Kidney glomerular epithelial cell (primary cell): ENCODE results near the gene ZMIZ1.

Experiments
- DNase-seq: peaks from one replicate; lab custom pipeline; 2025; lab: John Stamatoyannopoulos, UW

ZMIZ1 gene

DNA sequence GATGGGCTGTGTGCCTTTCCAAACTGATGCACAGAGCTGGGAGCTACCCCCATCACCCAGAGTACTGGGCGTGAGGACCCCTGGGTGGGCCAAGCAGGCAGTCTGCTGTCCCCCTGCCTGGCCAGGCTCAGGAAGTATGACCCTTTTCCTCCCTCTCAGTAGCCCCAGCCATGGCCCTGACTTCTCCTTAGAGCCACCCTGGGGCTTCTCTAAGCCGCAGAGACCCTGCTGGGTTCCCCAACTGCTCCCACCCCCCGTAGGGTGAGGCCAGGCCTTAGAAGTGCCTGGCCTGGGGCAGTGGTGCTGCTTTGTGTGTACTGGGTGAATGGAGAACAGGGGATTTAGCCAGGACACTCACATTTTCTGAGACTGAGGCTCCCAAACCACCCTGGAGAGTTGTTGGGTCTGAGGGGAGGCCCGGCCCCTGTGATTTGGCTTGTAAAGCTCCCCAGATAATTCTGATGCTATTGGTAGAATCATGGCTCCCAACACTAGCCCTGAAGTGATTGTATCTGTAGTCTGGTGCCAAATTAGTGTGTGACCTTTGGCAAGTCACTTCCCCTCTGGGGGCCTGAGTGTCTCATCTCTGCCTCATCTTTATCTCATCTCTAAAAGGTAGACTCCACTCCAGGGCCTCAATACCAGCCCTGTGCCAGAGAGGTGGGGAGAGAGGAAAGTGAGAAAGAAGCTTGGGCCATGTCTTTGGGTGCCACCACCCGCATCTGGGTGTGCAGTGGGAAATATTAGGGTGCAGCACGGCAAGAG is 178.8 kb downstream of the ZMIZ1 start:
- DNase-seq, result no peak

DNA sequence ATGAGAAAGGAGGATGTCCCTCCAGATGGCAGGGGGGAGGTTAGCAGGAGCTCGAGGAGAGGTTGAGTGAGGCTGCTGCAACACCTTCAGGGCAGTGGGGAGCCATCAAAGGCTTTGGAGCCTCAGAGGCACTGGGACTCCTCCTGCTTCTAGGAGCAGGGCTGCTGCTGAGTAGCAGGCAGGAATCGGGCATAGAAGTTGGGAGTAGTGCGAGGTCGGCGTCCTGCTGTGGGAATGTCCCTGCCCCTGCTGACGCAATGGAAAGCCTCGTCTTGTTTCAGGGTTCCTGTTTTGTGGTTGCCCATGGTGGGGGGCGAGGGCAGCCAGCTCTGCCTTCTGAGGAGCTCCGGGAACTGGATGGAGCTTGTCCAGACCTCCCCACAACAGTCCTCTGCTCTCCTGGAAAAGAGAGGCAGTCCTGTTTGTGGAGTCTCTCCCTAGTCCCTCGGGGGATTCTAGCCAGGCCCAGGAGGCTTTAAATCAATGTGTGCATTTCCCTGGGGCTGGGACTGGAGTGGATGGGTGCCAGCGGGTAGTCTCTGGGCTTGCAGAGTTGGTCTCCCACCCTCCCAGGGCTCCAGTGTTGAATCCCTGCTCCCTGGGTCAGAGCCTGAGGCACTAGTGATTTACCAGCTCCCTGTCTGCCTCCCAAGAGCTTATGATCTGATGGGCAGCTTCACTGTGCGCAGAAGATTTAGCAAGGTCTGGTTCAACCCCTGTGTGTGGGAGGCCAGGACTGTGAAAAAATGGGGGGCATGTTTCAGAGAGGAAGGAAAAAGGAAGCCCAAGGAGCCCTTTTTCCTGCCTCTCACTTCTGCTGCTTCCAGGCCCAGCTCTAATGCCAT is 179.8 kb downstream of the ZMIZ1 start:
- DNase-seq, result no peak

DNA sequence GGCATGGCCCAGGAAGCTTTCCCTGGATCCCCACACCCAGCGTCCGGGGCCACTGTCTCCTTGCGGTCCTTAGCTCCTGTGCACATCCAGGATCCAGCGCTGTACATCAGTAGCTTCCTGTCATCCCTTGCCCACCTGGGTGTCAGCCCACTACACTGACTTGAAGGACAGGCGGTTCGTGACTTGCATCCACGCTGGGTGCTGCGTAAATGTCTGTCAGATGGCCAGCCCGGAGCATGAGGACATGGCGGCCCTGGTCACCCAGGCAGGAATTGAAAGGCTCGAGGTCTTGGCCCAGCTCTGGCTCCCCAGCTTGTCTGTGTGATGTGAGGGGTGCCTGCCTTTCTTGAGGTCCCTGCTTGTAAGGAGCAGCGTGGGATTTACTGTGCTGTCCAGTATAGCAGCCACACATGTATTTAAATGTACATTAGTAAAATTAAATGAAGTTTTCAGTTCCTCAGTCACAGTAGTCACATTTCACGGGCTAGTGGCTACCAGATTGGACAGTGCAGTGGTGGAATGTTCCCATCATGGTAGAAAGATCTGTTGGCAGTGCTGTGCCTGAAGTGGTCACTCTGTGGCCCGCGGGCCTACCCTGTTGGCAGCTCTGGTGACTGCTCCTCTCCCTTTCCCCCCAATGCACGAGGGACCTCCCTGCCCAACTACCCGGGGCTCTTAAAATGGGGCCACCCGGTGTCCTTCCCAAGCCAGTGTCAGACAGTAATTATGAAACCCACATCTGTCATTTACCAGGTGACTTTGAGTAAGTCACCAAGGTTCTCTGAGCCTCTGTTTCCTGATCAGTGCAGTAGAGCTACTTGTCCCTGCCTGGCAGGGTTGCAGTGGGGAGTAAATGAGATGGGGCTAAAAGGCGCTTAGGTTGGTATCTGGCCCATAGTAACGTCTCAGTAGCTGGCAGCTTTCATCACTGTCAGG is 180.7 kb downstream of the ZMIZ1 start:
- DNase-seq, result no peak

DNA sequence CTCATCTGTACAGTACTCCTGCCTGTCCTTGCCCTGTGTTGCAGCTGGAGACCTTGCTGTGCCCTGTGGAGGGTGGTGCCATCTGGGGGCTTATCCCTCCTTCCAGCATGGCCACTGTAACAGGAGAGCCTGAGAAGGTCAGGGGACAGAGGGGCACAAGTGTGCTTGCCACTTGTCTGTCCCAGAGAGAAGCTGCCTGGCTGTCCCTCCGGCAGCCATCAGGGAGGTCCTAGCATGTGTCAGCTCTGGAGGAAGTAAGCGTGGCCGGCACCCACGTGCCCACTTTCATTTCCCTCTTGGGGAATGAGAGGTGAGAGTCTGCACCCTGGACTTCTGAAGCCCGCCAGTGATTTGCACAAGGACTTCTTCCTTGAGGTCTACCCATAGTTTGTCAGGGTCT is 181.5 kb downstream of the ZMIZ1 start:
- DNase-seq, result no peak

DNA sequence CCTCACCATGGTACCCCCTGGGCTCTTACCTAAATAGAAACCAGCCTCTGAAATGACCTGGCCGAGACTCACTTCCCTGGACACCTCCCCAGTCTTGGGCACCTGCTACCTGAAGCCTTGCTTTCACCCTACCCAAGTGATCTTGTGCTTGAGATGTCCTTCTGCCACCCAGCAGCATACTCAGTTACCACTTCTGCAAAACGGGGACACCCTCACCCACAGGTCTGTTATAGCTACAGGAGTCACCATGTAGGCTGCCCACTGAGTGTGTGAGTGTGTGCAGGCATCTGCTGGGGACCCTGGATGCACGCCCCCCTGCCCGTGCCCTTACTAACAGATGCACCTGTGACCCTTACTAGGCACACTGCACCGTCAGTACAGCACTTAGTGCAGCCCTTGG is 183.7 kb downstream of the ZMIZ1 start:
- no peak for DNase-seq

DNA sequence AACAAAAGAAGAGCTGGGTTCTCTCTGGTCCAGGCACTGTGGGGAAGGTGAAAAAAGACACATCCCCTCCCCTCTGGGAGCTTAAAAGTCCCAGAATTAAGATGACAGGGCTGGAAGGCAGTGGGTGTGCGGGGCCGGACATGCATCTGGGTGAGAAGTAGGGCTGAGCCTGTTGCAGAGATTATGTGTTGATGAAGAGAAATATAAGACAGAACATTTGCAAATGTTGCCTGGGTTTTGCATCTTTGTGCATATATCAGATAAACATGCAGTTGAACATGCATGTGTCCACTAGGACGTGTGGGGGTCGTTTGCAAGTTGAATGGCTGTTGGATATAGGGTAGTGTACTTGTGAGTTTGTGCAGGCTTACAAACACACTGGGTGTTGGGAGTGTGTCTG is 184.2 kb downstream of the ZMIZ1 start:
- no peak for DNase-seq

DNA sequence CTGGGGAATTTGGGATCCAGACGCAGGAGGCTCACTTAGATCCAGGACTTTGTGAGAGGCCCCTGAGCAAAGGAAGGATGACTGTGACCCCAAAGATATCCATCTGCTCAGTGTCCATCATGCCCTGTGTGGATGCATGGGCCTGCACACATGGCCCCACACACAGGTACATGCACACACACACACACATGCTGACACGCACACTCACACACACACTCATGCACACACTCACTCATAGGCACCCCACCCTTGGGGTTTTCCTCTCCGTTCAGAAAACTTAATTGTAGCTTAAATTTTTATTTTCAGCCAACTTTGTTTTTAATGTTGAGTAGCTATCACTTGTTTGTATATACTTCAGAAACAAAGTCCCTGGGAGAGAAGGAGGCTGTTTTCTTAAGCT is 184.9 kb downstream of the ZMIZ1 start:
- DNase-seq, result no peak

DNA sequence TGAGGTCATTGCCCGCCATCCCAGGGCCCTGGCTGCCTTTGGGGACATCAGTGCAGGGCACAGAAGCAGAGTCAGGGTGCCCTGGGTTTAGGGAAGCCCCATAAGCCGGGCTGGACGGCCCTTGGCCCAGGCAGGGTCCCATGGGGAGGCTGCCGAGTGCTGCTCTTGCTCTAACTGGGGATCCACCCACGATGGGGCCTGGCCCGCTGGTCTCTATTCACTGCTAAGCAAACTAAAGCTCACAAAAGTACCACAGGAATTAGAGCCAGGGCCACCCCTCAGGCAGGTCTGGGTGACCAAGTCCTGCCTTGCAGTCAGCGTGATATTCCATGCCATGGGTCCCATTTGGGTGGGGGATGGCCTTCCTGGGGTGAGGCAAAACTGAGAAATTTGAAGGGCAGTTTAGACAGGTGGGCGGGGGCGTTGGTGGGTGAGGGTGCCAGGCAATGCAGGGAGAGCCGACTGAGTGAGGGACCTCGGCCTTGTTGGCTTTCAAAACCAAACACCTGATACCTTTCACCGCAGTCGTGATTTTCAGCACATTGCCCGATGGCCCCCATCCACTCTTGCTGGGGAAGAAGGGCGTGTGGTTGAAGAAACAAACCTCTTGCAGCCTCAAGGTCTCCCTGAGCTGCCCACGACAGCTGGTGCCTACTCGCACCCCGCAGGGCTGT is 185.7 kb downstream of the ZMIZ1 start:
- DNase-seq, result no peak

DNA sequence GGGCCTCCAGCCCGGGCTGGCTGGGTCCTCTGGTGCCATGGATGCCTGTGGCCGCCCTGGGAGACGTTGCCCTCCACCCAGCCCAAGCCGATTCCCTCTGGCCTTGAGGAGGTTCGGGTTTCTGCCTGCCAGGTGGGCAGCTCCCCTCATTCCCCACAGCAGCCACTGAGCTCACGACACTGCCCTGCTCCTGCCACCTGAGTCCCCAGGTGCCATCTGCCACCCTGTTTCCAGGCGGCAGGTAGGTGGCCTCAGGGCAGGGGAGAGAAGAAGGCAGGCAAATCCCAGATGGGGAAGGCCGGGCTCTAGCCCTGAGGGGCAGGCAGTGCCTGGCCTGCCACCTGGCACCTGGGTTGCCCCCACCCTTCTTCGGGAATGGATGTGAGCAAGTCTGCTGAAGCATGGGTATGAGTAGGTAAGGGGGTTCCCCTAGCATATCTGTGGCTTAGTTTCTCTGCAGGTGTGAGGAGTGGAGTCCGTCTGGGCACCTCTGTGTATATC is 186.3 kb downstream of the ZMIZ1 start:
- DNase-seq, result no peak

DNA sequence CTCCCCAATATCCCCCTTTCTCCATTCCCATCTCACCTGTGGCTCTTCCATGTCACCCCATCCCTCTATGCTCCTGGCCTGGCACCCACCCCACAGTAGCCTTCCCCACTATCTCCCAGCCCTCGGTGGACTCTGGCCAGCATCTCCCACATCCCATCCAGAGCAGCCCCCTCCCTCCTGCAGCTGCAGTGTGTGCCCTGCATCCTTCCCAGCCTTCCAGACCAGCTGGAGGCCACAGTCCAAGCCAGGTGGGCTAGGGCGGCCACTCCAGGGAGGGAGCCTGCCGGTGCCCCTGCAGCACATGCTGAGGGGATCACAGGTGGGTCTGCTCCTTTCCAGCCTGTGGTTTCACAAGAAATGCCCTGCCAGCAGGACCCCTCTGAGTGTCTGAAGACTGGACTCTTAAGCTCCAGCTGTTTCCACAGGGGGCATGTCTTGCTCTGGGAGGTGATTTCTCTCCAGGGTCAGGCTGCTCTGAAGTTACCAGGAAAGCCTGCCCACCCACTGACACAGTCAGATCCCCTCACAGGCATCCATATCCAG is 187.6 kb downstream of the ZMIZ1 start:
- DNase-seq, result no peak

DNA sequence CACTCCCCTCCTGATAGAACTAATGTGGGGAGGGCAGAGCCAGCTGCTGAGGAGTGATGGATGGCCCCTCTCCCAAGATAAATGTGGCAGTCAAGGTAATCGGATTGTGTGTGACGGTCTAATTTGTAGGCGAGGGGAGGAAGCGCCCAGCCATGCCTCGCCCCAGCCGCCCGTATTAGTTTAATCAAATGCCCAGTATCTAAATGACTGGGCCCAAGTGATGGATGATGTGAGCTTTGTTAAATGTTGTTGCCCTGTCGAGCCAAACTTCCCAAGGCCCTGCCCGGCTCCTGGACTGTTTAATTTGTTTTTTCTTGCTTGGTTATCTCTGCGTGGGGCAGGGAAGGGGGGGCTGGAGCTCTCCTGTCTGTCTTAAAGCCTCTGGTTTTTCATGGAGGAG is 190.1 kb downstream of the ZMIZ1 start:
- DNase-seq, result no peak

DNA sequence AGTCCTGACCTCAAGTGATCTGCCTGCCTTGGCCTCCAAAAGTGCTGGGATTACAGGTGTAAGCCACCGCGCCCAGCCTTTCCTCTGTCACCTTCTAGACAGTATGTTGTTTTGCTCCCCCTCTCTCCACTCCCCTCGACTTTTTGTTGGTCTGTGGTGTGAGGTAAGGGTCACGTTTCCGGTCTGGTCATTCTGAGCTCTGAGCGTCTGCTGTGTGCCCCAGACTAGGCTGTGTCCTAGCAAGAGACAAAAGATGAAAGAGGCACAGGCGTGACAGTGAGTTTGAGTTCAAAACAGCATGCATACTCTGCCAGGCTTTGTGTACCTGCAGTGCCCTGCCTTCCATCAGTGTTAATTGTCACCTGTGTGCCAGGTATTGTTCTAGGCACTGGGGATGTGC is 191.1 kb downstream of the ZMIZ1 start:
- no peak for DNase-seq

DNA sequence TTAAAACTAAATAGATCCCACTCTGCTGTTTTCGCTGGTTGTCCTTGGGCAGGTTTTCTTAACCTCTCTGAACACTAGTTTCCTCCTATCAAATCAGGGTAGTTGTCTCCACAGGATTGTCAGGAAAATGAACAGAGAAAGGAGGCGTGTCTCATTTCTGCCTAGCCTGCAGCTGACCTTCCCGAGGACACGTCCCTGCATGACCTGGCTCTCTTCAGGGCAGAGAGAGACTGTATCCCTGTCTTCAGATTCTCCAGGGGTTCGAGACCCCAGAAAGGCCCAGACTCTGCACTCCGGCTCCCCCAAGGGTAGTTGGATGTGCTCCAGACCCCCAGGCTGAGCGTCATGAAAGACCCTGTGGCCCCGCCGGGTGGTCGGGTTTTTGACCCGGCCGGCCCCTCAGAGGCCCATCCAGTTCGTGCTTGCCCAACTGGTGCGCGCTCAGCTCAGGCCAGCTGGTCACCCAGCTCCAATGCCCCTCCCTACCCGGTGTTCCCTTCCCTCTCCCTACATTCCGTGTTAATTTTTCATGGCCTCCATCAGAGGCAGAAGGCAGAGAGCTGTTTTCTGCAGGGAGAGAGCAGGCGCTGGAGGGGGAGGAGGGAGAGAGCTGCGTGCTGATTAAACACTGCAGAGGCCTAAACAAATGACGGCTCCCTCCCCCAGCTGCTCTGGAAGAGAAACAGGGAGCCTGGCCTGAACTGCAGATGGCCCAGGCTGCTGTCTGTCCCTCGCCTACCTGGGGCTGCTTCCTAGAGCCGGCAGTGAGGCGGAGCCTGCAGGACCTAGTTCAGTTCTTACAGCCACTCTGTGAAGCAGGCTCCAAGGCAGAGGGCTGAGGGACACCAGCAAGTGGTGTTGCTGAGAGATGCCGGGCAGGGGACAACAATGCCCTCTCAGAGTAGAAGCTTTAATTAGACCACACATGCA is 192.3 kb downstream of the ZMIZ1 start:
- DNase-seq, result no peak

DNA sequence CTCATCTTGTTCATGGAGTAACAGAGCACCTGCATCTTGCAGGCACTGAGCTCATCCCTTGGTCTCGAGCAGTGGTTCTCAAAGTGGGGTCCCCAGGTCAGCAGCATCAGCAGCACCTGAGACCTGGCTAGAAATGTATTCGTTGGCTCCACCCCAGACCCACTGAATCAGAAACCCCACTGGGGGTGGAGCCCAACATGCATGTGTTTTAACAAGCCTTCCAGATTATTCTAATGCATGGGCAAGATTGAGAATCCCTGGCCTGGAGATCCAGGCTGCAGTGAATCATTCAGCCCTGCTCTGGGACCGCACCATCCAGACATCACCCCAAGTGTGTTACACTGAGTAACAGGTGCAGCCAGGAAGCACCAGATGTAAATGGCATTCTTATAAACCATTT is 193.4 kb downstream of the ZMIZ1 start:
- no peak for DNase-seq

DNA sequence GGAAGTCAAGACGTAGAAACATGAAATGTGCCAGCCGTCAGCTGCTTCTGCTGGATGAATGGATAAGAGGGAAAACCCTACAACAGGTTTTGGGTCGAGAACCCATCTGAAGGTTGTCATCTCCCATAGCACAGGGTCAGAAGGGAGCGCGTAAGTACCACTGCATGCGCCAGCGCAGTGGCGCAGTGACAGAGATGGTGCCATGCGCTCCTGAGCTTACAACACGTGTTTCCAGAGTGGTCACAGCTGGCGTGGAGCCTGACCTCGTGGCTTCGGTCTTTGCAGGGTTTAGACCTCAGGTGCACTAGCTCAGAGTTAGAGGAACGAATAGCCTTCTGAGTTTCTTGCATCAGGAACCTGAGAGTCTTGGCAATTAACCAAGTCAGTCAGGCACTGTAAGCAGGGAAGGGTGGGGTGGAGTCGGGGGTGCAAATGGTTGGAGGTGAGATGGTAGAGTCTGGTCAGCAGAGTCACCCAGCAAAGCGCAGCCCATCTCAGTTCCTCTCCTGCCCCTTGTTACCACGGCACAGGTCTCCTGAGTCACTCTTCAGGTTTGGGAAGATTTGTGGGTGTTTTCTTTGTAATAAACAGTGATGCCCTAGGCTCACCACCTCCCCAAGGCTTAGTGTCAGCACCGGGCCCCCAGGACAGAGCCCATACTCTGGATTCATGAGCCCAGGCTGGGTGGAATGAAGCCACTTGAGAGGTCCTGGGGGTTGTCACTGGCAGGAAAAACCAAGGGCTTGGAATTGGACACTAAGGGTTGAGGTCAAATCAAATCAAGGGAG is 194.4 kb downstream of the ZMIZ1 start:
- DNase-seq, result no peak

DNA sequence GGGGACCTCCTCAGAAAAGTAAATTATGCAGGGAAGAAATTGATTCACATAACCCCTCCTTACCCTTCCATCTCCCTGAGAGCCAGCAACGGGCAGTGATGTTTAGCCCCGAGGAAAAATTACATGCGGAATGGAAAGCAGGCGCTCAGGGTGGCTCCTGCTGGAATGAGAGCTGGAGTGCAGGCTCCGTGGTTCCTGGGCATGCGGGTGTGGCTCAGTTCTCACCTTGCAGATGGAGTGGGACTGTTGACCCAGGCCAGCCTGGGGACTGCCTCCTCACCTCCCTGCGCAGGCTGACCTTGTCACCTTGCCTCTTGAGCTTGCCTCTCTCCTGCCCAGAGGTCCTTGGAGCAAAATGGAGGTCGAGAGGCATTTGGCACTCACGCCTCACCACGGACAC is 195.2 kb downstream of the ZMIZ1 start:
- no peak for DNase-seq

DNA sequence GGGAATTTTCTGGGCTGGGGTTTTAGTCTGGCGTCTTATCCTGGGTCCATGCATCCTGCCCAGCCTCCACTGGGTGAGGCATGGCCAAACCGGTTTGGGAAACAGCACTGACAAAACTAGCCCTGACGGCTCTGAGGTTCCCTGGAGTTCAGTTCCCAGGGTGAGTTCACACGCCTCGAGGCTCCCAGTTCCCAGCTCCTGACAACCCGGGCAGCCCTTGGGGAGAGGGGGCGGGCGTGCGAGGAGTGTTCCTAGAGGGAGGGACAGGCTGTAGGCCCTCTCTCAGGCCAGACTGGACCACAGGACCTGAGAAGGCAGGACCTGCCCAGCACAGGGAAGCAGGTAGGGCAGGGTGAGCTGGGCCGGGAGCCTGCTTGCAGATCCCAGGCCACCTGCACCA is 196.2 kb downstream of the ZMIZ1 start:
- DNase-seq, result no peak

DNA sequence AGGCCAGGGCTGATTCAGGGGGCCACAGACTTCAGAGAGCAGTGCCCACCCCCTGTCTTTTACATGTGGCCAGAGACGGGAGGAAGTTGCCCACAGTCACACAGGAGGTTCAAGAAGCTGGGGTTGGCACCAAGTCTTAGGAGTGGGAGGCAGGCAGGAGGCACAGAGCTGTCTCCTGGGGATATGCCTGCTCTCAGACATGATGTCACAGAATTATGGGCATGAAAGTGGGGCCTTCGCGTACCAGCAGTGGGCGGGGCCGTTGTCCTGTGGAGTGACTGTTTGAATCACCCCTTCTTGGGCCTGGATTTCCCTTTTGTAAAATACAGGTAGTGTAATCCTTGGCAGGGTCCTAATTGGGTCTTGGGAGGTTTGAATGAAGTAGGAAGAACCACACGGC is 197.3 kb downstream of the ZMIZ1 start:
- no peak for DNase-seq

DNA sequence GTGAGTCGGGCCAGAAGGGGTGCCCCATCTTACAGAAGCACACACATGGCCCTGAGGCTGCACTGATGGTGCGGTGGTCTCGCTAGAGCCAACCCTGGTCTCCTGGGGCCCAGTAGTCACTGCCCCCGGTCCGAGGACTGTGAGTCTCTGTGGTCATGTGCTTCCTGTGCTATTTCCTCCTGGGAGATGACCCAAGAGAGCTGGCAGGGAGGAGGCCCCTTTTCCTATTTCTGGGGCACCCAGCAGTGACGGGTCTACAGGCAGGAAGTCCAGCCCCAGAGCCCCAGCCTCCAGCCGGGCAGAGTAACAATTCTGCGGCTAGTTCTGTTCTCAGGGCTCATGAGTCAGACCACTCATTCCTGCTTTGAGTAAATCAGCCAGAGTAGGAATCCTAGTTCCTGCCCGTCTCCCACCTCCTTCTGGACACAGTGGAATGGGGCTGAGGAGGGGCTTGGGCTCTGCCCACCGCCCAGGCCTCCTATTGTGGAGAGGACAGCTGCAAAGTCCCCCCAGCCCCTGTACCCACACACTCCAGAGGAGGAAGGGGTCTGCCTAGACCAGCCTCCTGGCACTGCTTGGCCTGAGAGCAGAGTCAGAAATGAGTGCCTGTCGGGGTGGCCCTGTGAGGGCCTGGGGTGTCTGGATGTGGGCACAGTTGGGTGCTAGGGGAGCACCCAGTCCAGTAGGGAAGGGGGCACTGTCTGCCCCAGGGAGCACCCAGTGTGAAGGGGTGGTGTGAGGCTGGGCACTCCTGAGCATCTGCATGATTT is 198.0 kb downstream of the ZMIZ1 start:
- no peak for DNase-seq
